Activated CD8-positive, alpha-beta T cell treated with anti-CD3 and anti-CD28 coated beads, Interleukin-2, amount 10 ng/mL, durations not matched to agents 7 days and 5 days (primary cell): ENCODE data around the gene S1PR5. TPM values are rescaled to one million over a fixed set of nuclear protein-coding genes. Genes with fewer than 3 reads are reported as not detected.
"Not testable (repeated sequence)": the region's sequence is repeated elsewhere in the genome, so short reads cannot be mapped to it uniquely, and the experiment has no call there.

Source experiments
- ATAC-seq: fragments of 150-1000 bp; cut with Tn5 transposase; one replicate; pipeline ENCODE4 v1.10.0; 2021; ENCODE audit warnings: moderate library complexity
- CTCF ChIA-PET: fragments of 350-600 bp; sonication (Branson Sonifier 250); formaldehyde crosslinking; loops from one replicate; lab custom pipeline; 2021; ENCODE audit warnings: antibody characterized with exemption; lab: Charles Lee
- POLR2A ChIA-PET: fragments of 350-600 bp; sonication (Branson Sonifier 250); formaldehyde crosslinking; loops from one replicate; lab custom pipeline; 2021; ENCODE audit warnings: antibody characterized with exemption; lab: Charles Lee
- DNase-seq: peaks from one replicate; pipeline ENCODE4 v3.0.0-alpha.2; 2020
- H3K27ac Mint-ChIP-seq: one replicate; pipeline ENCODE4 v1.8.0; 2021; ENCODE audit warnings: mild to moderate bottlenecking, mixed read lengths
- H3K27me3 Mint-ChIP-seq: one replicate; pipeline ENCODE4 v1.8.0; 2021; ENCODE audit warnings: low read depth, mixed read lengths
- H3K36me3 Mint-ChIP-seq: one replicate; pipeline ENCODE4 v1.8.0; 2021; ENCODE audit warnings: low read depth, mixed read lengths
- H3K4me1 Mint-ChIP-seq: one replicate; pipeline ENCODE4 v1.8.0; 2021; ENCODE audit warnings: low read depth, mixed read lengths
- H3K4me3 Mint-ChIP-seq: one replicate; pipeline ENCODE4 v1.8.0; 2021; ENCODE audit warnings: mild to moderate bottlenecking, mixed read lengths
- H3K9me3 Mint-ChIP-seq: one replicate; pipeline ENCODE4 v1.8.0; 2022; ENCODE audit warnings: mixed read lengths; ENCODE audit not compliant: insufficient read depth
- total RNA-seq, 2 experiments: library from RNA; stranded (reverse); gene quantifications; one replicate each; pipeline ENCODE4 v1.2.3, GENCODE V29; 2021

Gene S1PR5
- total RNA-seq, 2 experiments from 2014 or later, result 0.89 to 0.95 TPM

- peaks cover 26% of the 10 kb centered on the region for H3K36me3 Mint-ChIP-seq
- H3K9me3 Mint-ChIP-seq, result no peaks in the 10 kb centered on the region
- H3K4me3 Mint-ChIP-seq, result peak overlapping the region; percentile 90
- peaks cover 9% of the 10 kb centered on the region for H3K27me3 Mint-ChIP-seq
- peak overlapping the region; percentile 88 for H3K27ac Mint-ChIP-seq
- DNase-seq, result no peak
- peaks cover 17% of the 10 kb centered on the region for H3K4me1 Mint-ChIP-seq
- ATAC-seq, result no peak
- ChIA-PET CTCF (interaction anchor here (1.0 to 1.2 kb wide), 2 partner anchors 22 to 34 kb away, joined by 3 read pairs; no protein-coding TSS in a partner anchor), POLR2A (interaction anchor here (1.2 to 1.5 kb wide), 4 partner anchors 9 to 23 kb away, joined by 3 to 6 read pairs (median 4); partner anchors contain the start of gene KRI1)
Measured at GRCh38 chr19:10544753-10545251, 27.6 kb upstream of the S1PR5 start.

GRCh38 chr19:10544242-10544752 lies 27.1 kb upstream of the S1PR5 start:
- H3K36me3 Mint-ChIP-seq, result peaks cover 24% of the 10 kb centered on the region
- H3K27me3 Mint-ChIP-seq, result peaks cover 9% of the 10 kb centered on the region
- ChIA-PET CTCF (interaction anchor here (1.0 to 1.2 kb wide), 2 partner anchors 23 to 33 kb away, joined by 3 read pairs; no protein-coding TSS in a partner anchor), POLR2A (interaction anchor here (1.2 to 1.5 kb wide), 3 partner anchors 10 to 22 kb away, joined by 3 to 6 read pairs (median 5); partner anchors contain the start of gene KRI1)
- peak; percentile 48 for DNase-seq
- peak overlapping the region; percentile 88 for H3K27ac Mint-ChIP-seq
- H3K9me3 Mint-ChIP-seq, result no peaks in the 10 kb centered on the region
- H3K4me3 Mint-ChIP-seq, result peak overlapping the region; percentile 90
- H3K4me1 Mint-ChIP-seq, result peaks cover 17% of the 10 kb centered on the region
- peak; percentile 26 for ATAC-seq

- CTCF ChIA-PET, result interaction anchor here (1.0 to 3.3 kb wide), 6 partner anchors 22 to 156 kb away, joined by 3 to 34 read pairs (median 3); partner anchors contain the start of gene KRI1
- POLR2A ChIA-PET, result interaction anchor here (0.6 to 1.3 kb wide), 6 partner anchors 10 to 40 kb away, joined by 3 to 6 read pairs (median 4); partner anchors contain the start of genes KEAP1 and KRI1
Measured at GRCh38 chr19:10543420-10544241, 26.4 kb upstream of the S1PR5 start, which contains the start of gene ATG4D. ATG4D (plus strand) TSS chr19:10543904; CDS start chr19:10544091, 187 bp downstream.

GRCh38 chr19:10543059-10543419 lies 25.8 kb upstream of the S1PR5 start:
- ChIA-PET CTCF (interaction anchor here (1.0 to 3.3 kb wide), 10 partner anchors 19 to 159 kb away, joined by 3 to 34 read pairs (median 6); partner anchors contain the start of genes CDKN2D, KRI1 and QTRT1), POLR2A (interaction anchor here (0.6 to 1.1 kb wide), 6 partner anchors 11 to 87 kb away, joined by 3 to 5 read pairs (median 4); partner anchors contain the start of genes KEAP1 and KRI1)
- H3K27ac Mint-ChIP-seq, result no peak overlapping the region
- H3K9me3 Mint-ChIP-seq, result no peaks in the 10 kb centered on the region
- ATAC-seq, result no peak
- H3K36me3 Mint-ChIP-seq, result peaks cover 13% of the 10 kb centered on the region
- peak overlapping the region; percentile 73 for H3K4me3 Mint-ChIP-seq
- H3K4me1 Mint-ChIP-seq, result peaks cover 24% of the 10 kb centered on the region
- H3K27me3 Mint-ChIP-seq, result peaks cover 19% of the 10 kb centered on the region
- DNase-seq, result no peak

More at GRCh38 chr19:10543420-10544241, 26.4 kb upstream of the S1PR5 start, which contains the start of gene ATG4D:
- Mint-ChIP-seq H3K9me3 (no peaks in the 10 kb centered on the region), H3K27me3 (peaks cover 15% of the 10 kb centered on the region), H3K36me3 (peaks cover 18% of the 10 kb centered on the region), H3K4me3 (peak within 1 kb of the TSS; percentile 90), H3K27ac (peak within 1 kb of the TSS; percentile 88), H3K4me1 (peaks cover 21% of the 10 kb centered on the region)
- DNase-seq (peak; percentile 85), ATAC-seq (peak; percentile 85)

GRCh38 chr19:10539016-10539415 lies 21.8 kb upstream of the S1PR5 start:
- DNase-seq, POLR2A ChIA-PET, H3K4me3 Mint-ChIP-seq, H3K27ac Mint-ChIP-seq, ATAC-seq, CTCF ChIA-PET, H3K9me3 Mint-ChIP-seq, H3K36me3 Mint-ChIP-seq: not testable (repeated sequence)
- peaks cover 20% of the 10 kb centered on the region for H3K27me3 Mint-ChIP-seq
- H3K4me1 Mint-ChIP-seq, result peaks cover 13% of the 10 kb centered on the region

- no peaks in the 10 kb centered on the region for H3K36me3 Mint-ChIP-seq
- no peak for ATAC-seq
- peaks cover 19% of the 10 kb centered on the region for H3K27me3 Mint-ChIP-seq
- peaks cover 12% of the 10 kb centered on the region for H3K4me1 Mint-ChIP-seq
- H3K4me3 Mint-ChIP-seq, result no peak overlapping the region
- CTCF ChIA-PET, result interaction anchor here (0.7 to 1.0 kb wide), 2 partner anchors 16 to 60 kb away, joined by 4 read pairs; no protein-coding TSS in a partner anchor
- no peak overlapping the region for H3K27ac Mint-ChIP-seq
- POLR2A ChIA-PET, result no interaction called here
- no peaks in the 10 kb centered on the region for H3K9me3 Mint-ChIP-seq
- DNase-seq, result no peak
Measured at GRCh38 chr19:10538204-10538983, 21.1 kb upstream of the S1PR5 start.

GRCh38 chr19:10537668-10538067 lies 20.4 kb upstream of the S1PR5 start:
- Mint-ChIP-seq H3K9me3 (peaks cover 2% of the 10 kb centered on the region), H3K4me3 (no peak overlapping the region), H3K36me3 (no peaks in the 10 kb centered on the region), H3K4me1 (peaks cover 9% of the 10 kb centered on the region), H3K27ac (no peak overlapping the region), H3K27me3 (peaks cover 19% of the 10 kb centered on the region)
- POLR2A ChIA-PET, result no interaction called here
- DNase-seq (no peak), ATAC-seq (no peak)
- CTCF ChIA-PET, result interaction anchor here (0.7 to 1.0 kb wide), 3 partner anchors 15 to 59 kb away, joined by 3 to 4 read pairs (median 4); no protein-coding TSS in a partner anchor

- Mint-ChIP-seq H3K4me1 (peaks cover 9% of the 10 kb centered on the region), H3K27me3 (peaks cover 19% of the 10 kb centered on the region), H3K27ac (no peak overlapping the region), H3K4me3 (no peak overlapping the region), H3K9me3 (peaks cover 8% of the 10 kb centered on the region), H3K36me3 (peaks cover 4% of the 10 kb centered on the region)
- no peak for ATAC-seq
- DNase-seq, result no peak
- CTCF ChIA-PET, result interaction anchor here (1.0 to 1.2 kb wide), 3 partner anchors 10 to 46 kb away, joined by 3 read pairs; no protein-coding TSS in a partner anchor
- POLR2A ChIA-PET, result no interaction called here
Measured at GRCh38 chr19:10535613-10536012, 18.4 kb upstream of the S1PR5 start.

- Mint-ChIP-seq H3K4me3 (no peak overlapping the region), H3K36me3 (peaks cover 4% of the 10 kb centered on the region), H3K4me1 (peaks cover 5% of the 10 kb centered on the region), H3K27ac (no peak overlapping the region), H3K9me3 (peaks cover 8% of the 10 kb centered on the region), H3K27me3 (peaks cover 12% of the 10 kb centered on the region)
- ATAC-seq (no peak), DNase-seq (no peak)
- POLR2A ChIA-PET, result no interaction called here
- CTCF ChIA-PET, result no interaction called here
Measured at GRCh38 chr19:10533646-10534386, 16.6 kb upstream of the S1PR5 start.

GRCh38 chr19:10532457-10532856 lies 15.2 kb upstream of the S1PR5 start:
- no peak overlapping the region for H3K27ac Mint-ChIP-seq
- H3K9me3 Mint-ChIP-seq, result peaks cover 8% of the 10 kb centered on the region
- DNase-seq (no peak), ATAC-seq (no peak)
- H3K36me3 Mint-ChIP-seq, result peaks cover 4% of the 10 kb centered on the region
- H3K4me3 Mint-ChIP-seq, result no peak overlapping the region
- peaks cover 5% of the 10 kb centered on the region for H3K27me3 Mint-ChIP-seq
- POLR2A ChIA-PET, result no interaction called here
- CTCF ChIA-PET, result interaction anchor here (0.9 to 1.4 kb wide), 2 partner anchors 9 to 26 kb away, joined by 3 to 4 read pairs; no protein-coding TSS in a partner anchor
- H3K4me1 Mint-ChIP-seq, result no peaks in the 10 kb centered on the region
